ENCODE results near the gene PDIA2.

PDIA2 gene

DNA sequence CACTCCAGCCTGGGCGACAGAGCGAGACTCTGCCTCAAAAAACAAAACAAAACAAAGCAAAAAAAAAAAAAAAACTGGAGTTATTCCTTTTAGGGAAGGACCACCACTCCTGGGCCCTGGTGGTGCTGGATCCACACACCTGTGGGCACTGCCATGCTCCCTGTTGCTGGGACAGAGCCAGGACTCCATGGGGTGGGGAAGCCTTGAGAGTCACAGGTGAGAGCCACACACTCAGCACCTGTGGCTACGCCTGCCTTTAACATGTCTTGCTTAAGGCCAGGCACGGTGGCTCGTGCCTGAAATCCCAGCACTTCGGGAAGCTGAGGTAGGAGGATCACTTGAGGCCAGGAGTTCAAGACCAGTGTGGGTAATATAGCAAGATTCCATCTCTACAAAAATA, 18.3 kb downstream of the PDIA2 start:
- no peak for DNase-seq (ENCODE audit: low spot score)

DNA sequence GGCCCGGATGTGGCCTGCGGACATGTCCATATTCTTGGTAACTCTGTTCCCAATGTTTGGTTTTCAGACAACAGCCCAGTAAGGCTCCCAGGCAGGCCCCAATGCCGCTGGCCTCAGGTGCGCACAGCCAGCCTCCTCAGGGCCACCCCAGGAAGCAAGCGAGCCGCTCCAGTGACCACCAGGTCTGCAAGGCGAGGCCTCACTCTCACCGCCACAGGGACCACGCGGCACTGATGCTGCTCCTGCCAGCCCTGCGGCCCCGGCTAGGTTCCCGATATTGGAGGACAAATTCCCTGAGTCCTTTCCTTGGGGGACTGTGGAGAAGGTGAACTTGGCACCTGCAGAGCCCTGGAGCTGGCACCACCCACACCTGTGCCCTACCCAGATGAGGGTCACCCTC, 19.0 kb downstream of the PDIA2 start:
- no peak for DNase-seq (ENCODE audit: low spot score)

DNA sequence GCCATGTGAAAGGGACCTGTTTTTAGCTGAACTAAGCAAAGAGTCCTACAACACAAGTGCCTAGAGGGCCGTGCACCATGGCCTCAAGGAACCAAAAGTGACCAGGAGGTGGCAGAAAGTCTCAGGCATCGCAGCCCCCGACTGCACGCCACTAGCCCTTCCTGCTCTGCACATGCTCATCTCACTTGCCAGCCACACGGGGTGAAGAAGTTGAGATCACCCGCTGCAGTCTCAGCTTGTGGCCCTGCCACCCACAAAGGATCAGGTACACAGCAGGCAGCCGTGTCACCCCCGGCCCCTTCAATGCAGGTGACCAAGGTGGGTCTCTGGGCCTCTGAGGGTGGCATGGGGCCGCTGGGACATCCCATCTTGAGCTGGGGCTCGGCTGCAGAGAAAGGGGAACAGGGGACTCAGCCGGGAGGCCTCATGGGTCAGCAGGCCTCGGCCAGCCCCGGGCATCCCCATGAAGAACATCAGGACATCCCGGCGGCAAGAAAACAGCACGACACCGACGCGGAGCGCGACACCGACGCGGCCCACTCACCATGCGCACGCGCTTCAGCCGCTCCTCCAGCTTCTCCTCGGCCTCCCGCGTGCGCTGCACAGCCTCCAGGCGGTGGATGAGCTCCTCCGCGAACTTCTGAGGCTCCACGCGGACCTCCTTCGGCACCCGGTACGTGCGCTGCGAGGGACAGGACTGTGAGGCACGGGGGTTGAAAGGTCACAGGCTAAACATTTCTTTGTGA, 21.0 kb downstream of the PDIA2 start:
- no peak for DNase-seq (ENCODE audit: low spot score)

DNA sequence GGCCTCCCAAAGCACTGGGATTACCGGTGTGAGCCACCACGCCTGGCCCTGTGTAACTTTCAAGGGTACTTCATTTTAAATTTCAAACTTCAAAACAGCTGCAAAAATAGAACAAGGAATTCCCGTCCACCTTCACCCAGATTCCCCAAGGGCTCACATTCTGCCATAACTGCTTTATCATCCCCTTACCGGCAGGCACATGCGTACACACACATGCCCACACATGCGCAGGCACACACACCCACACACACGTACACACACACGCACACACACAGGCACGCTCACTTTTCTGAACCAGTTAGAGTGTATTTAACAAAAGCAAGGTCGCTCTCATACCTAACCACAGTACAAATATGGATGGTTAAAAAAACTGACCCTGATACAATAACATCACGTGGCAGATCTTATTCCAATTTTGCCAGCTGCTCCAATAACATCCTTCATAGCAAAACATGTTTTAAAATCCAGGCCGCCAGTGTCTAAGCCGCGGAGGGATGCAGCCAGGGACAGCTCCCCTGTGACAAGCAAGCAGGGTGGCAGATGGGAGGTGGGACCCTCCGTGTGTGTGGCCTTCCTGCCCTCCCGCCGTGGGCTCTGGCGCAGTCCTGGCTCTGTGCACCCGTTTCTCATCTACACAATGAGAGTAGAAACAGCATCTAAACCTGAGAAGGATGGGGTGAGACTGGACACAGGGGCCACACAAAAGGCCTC, 23.1 kb downstream of the PDIA2 start:
- no peak for DNase-seq (ENCODE audit: low spot score)

DNA sequence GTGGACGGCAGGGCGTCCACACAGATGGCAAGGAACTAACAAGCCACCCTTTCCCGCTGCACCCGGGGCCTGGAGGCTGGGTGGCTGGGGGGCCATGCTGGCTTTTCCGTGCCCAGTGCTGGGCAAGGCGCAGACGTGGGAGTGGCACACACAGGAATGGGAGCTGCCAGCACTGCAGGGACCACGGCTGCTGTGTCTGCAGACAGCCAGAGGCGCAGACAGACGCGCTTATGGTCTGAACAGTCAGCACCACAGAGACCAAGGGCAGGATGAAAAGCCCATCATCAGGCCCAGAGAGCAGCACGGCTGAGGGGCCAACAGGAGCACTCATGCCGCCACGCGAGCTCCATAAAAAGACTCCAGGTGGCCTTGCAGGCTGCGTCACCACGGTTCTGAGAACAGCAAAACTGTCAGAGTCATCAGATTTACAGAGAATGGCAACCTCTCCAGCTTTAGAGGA, 24.0 kb downstream of the PDIA2 start:
- no peak for DNase-seq (ENCODE audit: low spot score)

DNA sequence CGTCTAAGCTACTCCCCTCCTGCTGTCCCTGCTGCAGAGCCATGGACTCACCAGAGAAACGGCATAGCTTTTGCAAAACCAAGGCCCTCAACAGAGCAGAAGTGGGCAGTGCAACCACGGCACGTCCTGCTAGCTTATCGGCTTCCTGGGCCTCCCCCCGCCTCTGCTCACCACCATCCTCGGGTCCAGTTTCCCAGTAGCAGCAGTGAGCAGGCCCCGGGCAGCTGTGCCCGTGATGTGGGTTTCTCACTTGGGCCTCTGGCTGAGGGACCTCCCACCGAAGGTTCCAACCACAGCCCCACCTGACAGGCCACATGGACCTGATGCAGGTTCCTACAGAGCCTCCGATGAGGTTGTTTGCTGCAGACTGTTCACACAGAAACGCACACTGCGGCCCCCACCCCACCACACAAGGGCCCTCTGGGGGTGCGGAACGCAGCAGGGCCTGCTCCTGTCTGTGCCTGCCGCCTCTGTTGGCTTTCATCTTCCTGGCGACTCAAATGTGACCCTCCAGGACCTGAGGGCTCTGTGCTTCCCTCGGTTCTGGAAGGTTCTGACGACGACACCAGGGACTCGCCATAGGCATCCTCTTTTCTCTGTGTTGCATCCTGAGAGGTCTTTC, 24.8 kb downstream of the PDIA2 start:
- DNase-seq (ENCODE audit: low spot score) = no peak

DNA sequence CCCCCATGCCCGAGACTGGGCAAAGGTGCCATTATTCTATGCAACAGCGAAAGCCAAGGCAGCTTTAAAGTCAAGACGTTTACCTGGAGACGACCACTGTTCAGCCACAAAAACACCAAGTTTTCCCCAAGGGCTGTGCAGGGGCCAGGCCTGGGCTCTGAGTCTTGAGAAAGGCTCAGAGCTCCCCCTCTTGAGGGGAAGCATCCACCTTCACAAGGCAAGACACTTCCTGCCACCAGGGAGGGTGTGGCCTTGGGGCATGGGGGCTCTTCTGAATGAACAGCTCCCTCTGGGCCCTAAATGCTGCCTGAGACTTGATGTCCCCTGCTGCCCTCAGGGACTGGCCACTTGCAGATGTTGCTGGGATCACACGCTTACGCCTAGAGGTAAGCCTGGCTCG, 26.5 kb downstream of the PDIA2 start:
- DNase-seq (ENCODE audit: low spot score) = no peak

DNA sequence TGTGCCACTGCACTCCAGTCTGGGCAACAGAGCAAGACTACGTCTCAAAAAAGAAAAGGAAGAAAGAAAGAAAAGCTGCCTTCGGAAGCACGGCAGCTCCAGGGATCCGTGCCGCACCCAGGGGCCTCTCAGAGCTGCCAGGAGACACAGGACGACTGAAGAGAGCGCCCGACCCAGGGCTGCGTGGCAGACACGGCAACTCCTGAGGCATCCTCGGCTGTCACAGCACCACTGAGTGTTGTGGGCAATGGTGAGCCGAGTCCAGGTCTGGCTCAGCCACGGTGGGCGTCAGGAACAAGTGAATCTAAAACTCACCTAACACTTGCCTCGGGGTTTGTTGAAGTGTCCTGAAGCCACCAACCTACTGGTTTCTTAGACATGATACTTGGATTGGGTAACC, 28.8 kb downstream of the PDIA2 start:
- no peak for DNase-seq (ENCODE audit: low spot score)

DNA sequence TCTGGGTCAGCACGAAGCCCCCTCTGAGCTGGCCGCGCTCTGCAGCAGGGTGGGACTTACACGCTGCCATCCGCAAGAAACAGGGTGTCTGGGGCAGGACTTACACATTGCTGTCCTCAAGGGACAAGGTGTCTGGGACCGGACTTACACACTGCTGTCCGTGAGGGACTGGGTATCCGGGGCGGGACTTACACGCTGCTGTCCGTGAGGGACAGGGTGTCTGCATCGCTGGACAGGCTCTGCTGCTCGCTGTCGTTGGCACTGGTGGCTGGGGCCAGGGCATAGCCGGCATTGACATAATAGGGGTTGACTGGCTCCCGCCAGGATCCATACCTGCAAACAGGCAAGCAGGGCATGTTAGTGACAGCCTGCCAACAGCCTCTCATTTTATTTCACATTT, 31.4 kb downstream of the PDIA2 start:
- DNase-seq (ENCODE audit: low spot score) = no peak

DNA sequence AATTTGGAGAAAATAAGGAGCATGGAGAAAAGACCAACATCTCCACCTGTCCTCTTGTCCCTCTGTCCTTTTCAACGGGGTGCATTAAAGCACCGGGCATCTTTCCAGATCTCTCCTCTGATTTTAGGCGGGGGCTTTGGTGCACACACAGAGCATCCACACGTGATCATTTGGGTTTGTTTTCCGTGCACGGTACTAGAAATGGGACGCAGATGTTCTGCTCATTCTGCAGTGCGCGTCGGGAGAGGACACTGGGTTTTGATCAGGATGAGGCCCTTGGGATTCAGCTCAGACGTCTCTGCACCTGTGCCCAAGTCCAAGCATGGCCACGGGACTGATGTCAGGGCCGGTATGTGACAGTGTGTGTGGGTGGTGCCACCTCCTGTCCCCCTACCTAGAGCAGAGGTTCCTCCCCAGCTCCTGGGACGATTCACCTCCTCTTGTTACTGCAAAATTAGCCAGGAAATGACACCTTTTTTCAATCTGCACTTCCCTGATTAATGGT, 31.9 kb downstream of the PDIA2 start:
- no peak for DNase-seq (ENCODE audit: low spot score)

DNA sequence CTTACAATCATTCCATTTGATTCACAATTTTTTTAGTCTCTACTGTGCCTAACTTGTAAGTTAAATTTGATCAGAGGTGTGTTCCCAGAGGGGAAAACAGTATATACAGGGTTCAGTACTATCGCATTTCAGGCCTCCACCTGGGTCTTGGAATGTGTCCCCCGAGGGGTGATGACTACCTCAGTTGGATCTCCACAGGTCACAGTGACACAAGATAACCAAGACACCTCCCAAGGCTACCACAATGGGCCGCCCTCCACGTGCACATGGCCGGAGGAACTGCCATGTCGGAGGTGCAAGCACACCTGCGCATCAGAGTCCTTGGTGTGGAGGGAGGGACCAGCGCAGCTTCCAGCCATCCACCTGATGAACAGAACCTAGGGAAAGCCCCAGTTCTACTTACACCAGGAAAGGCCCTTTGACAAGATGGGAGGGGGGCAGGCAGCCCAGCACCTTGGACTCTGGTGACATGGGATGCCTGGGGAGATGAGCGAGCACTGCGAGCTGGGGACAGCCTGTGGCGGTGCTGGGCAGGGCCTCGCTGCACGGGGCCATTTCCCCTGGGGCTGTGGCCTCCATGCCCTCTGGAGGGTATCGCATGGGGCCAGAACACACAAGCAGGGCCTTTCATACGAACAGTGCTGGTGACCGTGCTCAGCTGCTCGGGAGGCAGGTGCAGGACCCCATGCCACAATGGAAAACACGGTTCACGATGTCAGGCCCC, 33.9 kb downstream of the PDIA2 start:
- no peak for DNase-seq (ENCODE audit: low spot score)

DNA sequence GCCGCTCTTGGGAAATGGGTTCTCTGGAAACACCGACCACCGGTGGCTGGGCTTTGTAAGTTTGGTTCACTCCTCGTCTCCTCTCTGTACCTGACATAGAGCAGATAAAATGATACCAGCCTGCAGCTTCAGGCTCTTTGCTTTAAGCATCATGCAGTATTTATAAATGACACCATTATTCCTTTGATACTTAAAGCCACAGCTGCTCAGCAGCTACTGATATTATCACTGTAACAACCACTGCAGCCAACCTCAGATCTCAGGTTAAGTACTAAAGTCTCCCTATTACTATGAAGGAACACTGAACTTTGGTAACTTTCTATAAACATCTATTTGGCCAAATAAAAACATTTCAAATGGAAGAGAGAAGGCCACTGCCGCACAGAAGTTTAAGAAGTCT, 34.6 kb downstream of the PDIA2 start:
- DNase-seq (ENCODE audit: low spot score) = no peak

DNA sequence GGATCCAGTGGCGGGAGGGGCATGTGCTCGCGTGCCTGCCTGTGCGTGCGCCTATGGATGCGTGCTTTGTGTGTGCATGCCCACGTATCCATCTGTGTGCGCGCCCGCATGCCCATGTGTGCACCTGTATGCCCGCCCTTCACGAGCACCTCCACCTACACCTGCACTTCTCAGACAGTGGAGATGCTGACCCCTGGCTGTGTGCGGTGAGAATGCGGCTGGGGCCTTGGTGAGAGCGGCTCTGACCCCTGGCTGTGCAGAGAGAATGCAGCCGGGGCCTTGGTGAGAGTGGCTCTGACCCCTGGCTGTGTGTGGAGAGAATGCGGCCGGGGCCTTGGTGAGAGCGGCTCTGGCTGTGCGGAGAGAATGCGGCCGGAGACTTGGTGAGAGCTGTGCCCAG, 35.7 kb downstream of the PDIA2 start:
- no peak for DNase-seq (ENCODE audit: low spot score)

DNA sequence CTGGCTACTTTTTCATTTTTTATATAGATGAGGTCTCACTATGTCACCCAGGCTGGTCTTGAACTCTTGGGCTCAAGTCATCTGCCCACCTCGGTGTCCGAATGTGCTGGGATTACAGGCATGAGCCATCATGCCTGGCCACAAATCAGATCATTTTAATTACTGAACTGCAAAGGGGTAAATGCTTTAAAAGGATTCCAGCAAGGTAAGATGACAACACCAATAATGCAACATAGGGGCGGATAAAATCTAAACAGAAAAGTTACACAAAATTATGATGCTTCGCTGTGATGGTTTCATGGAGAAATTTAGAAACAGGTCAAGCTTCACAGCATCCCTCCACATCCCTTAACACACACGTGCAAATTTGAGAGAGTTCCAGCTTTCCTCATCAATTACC, 37.2 kb downstream of the PDIA2 start:
- DNase-seq (ENCODE audit: low spot score) = no peak

DNA sequence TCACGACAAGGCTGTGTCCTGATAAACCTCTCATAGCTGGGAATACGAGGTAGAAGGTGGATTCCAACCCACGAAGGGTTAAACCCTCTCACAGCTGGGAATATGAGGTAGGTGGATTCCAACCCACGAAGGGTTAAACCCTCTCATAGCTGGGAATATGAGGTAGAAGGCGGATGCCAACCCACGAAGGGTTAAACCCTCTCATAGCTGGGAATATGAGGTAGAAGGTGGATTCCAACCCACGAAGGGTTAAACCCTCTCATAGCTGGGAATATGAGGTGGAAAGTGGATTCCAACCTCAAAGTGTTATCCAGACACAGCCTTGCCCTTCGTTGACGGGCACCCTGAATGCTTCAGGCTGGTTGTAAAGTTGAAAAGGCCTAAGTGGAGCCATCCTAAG, 38.6 kb downstream of the PDIA2 start:
- DNase-seq (ENCODE audit: low spot score) = no peak

DNA sequence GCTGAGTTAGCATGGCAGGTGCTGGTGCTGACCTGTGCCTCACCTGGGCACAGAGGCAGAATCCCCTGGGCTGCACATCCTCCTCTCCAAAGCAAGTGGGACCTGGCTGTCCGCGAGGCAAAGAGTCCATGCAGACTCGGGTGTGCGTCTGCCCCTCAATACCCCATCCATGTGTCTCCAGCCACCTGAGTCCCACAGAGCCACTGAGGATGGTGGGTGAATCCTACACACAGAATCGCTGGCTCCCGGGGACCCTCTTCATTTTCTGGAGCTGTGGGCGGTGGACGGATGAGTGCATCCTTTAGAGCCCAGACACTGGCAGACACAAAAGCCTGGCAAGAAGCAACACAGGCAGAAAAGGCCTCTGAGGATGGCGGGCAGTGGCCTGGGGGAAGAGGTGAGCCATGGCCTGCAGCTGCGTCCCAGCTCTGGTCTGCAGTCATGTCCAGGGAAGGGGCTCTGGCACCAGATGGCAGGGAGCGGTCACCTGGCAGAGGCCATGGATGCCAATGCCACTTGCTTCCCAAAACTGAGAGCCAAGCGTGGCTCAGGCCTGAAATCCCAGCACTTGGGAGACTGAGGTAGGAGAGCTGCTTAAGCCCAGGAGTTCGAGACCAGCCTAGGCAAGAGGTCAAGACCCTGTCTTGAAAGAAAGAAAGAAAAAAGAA, 39.6 kb downstream of the PDIA2 start:
- no peak for DNase-seq (ENCODE audit: low spot score)

DNA sequence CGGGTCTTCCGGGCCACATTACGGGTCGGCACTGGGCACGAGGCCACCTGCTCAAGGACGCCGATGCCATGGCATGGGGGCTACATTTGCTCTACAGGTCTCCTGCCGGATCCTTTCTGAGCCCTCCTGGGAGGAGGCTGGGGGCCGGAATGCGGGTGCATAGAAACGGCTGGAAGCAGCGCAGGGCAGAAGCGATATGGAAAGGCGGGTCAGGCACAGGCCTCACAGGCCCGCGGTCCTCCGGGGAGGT, 41.2 kb downstream of the PDIA2 start:
- DNase-seq (ENCODE audit: low spot score) = no peak

DNA sequence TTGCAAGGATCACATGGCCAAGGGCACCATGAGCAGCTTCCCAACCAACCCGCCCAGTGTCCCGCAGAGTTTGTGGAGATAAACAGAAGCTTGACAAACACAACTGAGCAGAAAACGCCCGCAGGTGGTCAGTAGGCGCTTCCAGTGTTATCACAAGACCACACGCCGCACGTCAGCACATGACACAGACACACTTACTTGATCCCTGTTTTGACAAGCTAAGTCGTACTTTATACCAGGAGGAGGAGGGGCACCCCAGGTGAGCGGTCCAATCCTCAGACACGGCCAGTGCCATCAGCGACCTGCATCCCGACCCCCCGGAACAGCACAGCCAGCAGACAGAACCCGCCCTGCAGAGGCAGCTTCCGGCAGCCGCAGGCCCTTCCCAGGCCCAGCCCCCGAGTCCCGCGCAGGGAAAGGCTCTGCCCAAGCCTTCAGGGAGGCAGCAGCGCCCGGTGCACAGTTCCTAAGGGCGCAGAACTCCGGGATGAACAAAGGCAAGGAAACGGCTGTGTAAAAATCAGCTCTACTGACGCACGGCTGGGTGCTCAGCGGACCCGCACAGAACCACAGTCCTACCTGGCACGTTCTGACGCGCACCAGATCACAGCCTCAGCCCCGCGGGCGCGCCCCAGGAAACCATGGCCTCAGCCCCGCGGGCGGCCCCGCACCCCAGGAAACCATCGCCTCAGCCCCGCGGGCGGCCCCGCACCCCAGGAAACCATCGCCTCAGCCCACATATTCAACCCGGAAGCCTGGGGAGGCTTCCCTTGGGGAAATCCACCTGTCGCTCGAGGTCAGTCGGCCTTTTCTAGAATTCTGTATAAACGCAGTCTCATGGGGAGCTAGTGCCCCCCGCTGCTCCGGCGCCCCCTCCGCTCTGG, 41.7 kb downstream of the PDIA2 start:
- no peak for DNase-seq (ENCODE audit: low spot score)

DNA sequence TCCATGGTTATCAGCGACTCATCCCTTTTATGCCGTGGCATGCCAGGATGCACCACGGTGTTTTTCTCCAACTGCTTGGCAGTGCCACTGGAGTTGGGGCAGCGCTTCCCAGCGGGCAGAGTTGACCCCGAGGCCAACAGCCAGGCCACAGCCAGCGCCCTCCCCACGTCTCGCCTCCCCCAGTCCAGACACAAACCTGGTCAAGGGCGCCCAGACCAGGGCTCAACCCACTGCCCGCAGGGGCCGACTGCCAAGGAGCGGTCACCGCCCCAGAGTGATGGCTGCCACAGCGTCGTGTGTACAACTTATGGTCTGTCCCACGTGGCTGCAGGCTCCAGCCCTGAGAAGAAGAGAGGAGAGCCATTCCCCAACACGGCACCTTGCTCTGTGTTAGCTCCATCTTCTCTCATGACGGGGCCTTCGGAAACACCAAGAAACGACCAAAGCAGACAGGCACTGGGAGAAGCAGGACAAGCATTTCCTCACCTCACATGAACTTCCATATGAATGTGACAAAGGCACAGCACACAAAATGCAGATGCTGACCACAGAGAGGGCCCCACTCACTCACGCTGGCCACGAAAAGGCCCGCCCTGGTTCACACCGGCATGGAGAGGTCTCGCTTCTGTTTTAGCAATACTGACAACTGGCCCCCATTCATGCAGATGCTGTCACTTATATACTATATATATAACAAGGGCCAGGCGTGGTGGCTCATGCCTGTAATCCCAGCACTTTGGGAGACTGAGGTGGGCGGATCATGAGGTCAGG, 42.6 kb downstream of the PDIA2 start:
- no peak for DNase-seq (ENCODE audit: low spot score)

DNA sequence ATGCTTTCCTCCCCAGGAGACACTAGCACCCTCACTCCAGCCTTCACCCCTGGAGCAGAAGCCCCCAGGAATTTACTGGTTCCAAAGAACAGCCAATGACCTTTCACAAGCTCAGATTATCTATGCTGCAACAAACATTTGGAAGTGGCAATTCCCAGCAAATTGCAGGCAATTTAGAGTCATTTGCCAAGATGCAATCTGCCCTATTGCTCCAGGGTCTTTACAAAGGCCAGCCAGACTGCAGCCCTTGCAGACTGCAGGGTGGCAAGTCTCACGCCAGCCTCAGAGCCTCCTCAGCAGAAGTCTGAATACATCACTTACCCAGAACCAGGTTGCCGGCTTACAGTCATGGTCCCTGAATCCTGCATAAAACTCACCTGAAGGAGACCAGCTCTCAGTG, 47.8 kb downstream of the PDIA2 start:
- DNase-seq (ENCODE audit: low spot score) = no peak
